ENCODE data around the gene RXYLT1.

RXYLT1 gene

DNA sequence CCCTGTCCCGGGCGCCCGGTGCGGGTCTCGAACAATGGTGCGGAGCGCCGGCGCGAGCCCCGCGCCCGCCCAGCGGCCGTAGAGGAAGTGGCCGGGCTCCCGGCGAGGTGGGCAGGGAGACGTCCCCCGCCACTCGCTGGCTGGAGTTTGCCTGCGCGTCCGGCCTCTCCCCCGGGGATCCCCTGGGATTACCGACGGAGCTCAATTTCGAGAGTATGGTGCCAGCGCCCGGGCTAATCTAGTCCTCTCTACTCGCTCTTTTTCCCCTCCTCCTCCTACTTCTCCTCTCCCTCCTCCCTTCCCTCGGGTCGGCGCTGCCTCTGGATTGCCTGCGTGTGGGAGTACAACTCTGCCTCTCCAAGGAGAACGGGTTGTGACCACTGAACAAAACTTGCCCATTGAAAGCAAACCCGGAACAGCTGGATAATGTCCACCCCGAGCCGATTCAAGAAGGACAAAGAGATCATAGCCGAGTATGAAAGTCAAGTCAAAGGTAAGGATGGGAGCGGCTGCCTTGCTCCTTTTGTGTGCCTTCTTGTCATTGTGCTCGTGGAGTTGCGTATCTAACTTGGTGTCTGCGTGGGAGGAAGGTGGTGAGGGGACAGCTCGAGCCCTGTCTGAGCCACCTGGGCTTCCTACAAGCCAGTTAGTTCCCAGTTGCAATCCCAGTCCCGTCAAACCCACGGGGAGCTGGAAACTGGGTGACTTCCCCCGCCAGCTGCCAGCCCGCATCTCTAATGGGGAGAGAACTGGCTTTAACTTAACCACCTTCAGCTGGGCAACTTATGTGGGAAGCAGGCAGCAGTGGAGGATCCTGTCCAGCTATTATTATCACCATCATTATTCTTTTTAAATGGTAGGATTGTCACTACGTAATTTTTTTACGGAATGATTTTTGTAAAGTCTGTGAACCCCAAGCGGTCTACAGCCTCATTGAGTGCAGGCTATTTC, 65.0 kb downstream of the RXYLT1 start, which contains the start of gene SRGAP1:
TSS of gene SRGAP1 (plus strand) at position 310 of the 951 bp plus-strand sequence. CDS start at position 427, 117 bp downstream.
- no peak for DNase-seq

DNA sequence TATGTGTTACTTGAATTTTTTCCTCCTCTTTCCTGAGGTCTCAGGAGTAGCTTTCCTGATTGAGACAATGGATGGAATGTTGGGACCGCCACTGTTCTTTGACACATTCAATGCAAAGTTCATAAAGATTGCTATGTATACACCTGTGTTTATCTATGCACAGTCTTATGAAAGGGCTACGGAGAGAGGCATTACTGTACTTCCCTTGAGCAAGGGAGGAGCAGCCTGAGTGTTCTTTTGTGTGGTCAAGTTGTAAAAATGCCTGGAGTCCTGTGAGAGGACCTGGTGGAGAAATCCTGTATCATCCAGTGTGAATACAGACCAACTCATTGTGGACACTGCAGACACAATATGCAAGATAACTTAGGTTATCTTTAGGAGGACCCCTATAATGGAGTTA, 66.0 kb downstream of the RXYLT1 start:
- DNase-seq = no peak

DNA sequence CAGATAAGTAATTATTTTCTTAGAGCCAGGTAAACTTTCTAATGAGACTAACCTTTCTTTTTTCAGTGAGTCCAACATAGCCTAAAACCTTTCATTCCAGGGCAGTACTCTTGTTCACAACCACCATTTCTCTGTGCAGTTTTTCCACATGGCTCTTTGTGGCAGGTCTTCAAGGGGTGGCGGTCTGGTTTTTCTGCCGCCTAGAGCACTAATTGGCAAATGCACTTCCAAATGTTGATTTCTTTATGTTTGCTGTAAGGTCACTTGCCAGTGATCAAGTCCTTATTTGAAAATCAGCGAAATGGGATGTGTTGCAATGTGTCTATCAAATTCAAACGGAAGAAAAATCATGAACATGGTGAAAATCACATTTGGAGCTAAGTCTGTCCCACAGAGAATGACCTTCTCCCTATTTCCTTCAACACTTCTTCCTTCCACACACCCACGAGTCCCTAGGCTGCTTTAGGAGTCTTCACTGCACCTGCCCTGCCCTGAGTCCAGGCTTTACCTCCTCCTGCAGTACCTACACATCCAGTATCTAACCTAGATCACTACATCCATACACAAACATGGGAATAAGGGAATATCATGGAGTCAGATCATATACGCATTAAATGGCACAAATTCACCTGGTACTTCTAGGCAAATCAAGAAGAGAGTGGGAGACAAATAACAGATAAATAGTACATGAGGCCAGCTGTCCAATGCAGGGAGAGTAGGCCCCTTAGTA, 66.7 kb downstream of the RXYLT1 start:
- no peak for DNase-seq

DNA sequence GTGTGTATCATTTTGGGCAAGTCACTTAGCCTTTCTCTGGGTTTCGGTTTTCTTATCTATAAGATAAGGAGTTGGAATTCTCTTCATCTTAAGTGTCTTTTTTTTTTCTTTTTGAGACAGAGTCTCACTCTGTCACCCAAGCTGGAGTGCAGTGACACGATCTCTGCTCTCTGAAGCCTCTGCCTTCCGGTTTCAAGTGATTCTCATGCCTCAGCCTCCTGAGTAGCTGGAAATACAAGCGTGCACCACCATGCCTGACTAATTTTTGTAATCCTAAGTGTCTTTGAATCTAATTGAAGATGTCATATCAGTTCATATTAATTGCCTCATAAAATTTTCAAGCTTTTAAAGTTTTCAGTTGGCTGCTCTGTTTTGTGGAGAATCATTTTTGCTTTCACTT, 68.7 kb downstream of the RXYLT1 start:
- no peak for DNase-seq

DNA sequence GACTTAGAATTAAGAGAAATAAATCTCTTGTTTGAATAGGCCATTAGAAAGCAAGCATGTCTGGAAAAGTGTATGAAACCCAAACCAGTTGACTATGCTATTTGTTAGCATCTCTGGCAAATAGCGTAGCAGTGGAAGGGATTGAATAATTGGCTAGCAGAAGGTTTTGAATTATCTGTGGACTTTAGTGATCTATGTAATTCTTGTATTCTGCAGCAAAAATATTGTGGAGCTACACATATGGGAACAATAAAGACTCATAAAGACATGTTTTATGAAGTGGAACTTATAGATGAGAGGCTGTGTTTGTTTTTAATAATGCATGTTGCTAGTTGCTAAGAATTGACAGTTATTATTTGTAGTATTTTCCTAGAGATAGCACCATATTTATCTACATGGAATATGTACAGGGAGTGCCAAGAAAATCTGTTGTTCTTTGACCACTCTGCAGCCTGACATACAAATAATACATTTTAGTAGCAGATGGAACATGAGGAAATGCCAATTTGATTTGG, 69.5 kb downstream of the RXYLT1 start:
- no peak for DNase-seq

DNA sequence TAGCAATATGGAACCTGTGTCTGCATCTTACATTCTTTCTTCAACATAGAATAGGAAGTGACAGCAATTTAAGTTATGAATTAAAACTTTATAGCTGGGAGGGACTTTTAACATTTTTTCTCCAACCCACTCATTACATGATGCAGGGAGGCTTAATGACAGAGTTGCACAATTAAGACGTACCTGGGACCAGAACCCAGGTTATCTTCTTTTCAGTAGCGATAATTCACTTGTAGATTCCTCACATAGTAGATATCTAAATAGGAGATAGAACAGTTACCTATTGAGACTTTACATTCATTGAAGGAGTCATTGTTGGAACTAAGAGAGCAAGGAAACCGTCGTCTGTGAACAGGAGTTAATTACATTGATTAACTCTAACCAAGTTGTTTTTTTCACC, 69.9 kb downstream of the RXYLT1 start:
- no peak for DNase-seq

DNA sequence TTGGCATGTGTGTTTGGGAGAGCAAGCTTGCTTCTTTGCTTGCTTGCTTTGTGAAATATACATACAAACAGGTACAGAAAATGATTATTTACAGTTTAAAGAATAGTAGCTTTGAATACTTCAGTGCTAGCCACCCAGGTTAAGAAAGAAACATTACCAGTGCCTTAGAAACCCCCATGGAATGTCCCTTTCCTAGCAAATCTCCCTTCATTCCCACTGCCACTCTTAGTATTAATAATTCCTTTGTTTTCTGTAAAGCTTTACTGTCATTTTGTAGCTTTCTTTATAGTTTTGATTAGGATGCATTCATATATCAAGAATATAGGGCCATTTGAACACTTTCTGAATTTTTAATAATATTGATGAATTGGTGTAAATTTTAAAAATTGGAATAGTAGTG, 74.3 kb downstream of the RXYLT1 start:
- no peak for DNase-seq

DNA sequence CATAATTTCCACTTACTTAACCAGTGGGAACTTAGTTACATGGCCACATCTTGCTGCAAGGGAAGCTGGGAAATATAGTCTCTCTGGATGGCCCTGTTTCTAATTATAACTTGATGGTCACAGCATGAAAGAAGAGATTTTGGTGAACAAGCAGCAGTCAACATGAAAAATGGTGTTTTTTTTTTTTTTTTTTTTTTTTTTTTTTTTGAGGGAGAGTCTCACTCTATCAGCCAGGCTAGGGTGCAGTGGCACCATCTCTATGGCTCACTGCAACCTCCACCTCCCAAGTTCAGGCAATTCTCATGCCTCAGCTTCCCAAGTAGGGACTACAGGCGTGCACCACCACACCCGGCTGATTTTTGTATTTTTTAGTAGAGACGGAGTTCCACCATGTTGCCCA, 75.6 kb downstream of the RXYLT1 start:
- no peak for DNase-seq

DNA sequence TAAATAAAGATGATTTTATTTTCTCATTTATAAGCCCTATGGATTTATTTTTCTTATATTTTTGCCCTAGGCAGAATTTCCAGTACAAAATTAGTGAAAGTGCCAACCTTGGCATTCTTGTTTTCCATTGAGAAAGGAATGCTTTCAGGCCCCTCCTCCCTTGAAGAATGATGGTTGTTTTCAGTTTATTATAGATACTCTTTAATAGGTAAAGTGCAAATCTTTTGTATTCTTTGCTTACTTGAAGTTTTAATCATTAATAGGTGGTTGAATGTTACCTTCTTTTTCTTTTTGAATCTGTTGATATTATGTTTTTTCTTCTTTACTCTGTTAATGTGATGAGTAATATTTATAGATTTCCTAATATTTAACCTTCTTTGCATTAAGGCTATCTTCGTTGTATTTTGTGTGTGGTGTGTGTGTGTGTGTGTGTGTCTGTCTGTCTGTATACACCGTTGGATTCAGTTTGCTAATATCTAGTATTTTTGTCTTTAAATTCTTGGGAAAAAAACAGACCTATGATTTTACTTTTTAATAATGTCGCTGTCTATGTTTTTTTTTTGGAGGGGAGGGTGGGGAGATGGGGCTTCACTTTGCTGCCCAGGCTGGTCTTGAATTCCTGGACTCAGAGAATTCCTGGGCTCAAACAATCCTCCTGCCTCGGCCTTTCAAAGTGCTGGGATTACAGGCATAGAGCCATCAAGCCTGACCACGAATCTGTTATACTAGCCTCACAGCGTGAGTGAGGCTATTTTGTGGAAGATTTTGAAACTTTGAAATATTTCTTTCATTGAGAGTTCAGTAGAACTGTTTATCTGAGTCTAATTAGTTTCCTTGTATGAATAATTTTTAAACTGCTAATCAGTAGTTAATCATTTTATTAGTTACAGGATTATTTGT, 78.3 kb downstream of the RXYLT1 start:
- no peak for DNase-seq

Data from T-helper 9 cell (primary cell).